Breast epithelium (tissue), 4 donors: ENCODE data around the gene TPD52L1. TPM values are rescaled to one million over a fixed set of nuclear protein-coding genes. Genes with fewer than 3 reads are reported as not detected.
"Not testable (repeated sequence)": the region's sequence is repeated elsewhere in the genome, so short reads cannot be mapped to it uniquely, and the experiment has no call there.

Experiments used
- DNase-seq, 2 donors: peaks; one replicate each; pipeline ENCODE4 v3.0.0-alpha.2; 2019; ENCODE audit warnings: low spot score in 2 of 2
- H3K27ac ChIP-seq, 2 donors: fragments of 200-600 bp; sonication (generic) in 1 of 2; one replicate each; pipeline ENCODE4 v1.5.1; 2016 to 2019; ENCODE audit warnings: mild to moderate bottlenecking in 1 of 2
- H3K27me3 ChIP-seq, 2 donors: fragments of 200-600 bp; sonication (generic) in 1 of 2; one replicate each; pipeline versions ENCODE4 v1.5.1 to v1.6.0; 2017 to 2019; ENCODE audit warnings: control low read depth in 1 of 2, mild to moderate bottlenecking in 1 of 2
- H3K36me3 ChIP-seq: fragments of 200-600 bp; one replicate; pipeline ENCODE4 v1.5.1; 2019
- H3K4me1 ChIP-seq, 2 donors: fragments of 200-600 bp; sonication (generic); one replicate each; pipeline ENCODE4 v1.5.1; 2016 to 2019; ENCODE audit warnings: control low read depth in 1 of 2
- H3K4me3 ChIP-seq, 3 donors: fragments of 200-600 bp; sonication (generic); 1 replicate in 2 of 3; 2 replicates in 1 of 3; pipeline ENCODE4 v1.5.1; 2016 to 2019; ENCODE audit warnings: mild to moderate bottlenecking in 3 of 3, moderate library complexity in 2 of 3
- H3K9me3 ChIP-seq, 2 donors: fragments of 200-600 bp; sonication (generic) in 1 of 2; one replicate each; pipeline ENCODE4 v1.5.1; 2016 to 2019; ENCODE audit warnings: control low read depth in 1 of 2
- POLR2A ChIP-seq: fragments of 450-650 bp; IDR thresholded peaks from one replicate; pipeline ENCODE4 v1.6.1; 2016; ENCODE audit warnings: antibody characterized with exemption, mild to moderate bottlenecking, moderate library complexity
- POLR2AphosphoS5 ChIP-seq, 3 donors: sonication (generic); formaldehyde crosslinking; IDR thresholded peaks; one replicate each; pipeline ENCODE4 v1.6.1; 2017; ENCODE audit warnings: antibody characterized with exemption in 3 of 3
- intact Hi-C: fragments of 100-400 bp; cut with DNase I; formaldehyde crosslinking; loops from one replicate; pipeline ENCODE4 v1.15.1; 2023; ENCODE audit warnings: low total_unique reads
- total RNA-seq, 3 donors: library from RNA; depleted of rRNA; stranded (reverse); fragments of >200 nt; gene quantifications; one replicate each; pipeline ENCODE4 v1.1.0, GENCODE V29; 2016
- TF ChIP-seq, protein P1 (sequence below), 3 donors: fragments of 450-650 bp; IDR thresholded peaks; one replicate each; pipeline ENCODE4 v1.5.1; 2016 to 2017; ENCODE audit warnings: antibody characterized with exemption in 3 of 3, mild to moderate bottlenecking in 3 of 3, moderate library complexity in 3 of 3

Gene TPD52L1
- total RNA-seq, 3 donors from 2014 or later = 27.2 to 266 (median 81.3) TPM

DNA sequence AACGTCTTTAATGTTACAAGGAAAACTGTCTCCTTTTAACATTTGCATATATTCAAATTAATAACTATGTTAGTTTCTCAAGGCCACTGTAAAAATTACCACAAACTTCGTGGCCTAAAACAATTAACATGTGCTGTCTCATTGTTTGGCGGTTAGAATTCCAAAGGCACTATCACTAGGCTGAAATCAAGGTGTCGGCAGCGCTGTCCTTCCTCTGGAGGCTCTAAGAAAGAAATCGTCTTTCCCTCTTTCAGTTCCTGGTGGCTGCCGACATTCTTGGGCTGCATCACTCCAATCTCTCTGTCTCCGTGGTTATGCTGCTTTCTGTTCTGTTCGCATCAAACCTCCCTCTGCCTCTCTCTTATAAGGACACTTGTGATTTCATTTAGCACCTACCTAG lies 4.2 kb downstream of the TPD52L1 start:
- H3K9me3 ChIP-seq = no peaks in the 10 kb centered on the region
- H3K4me3 ChIP-seq = no peak overlapping the region
- intact Hi-C loops = no loop called here
- H3K4me1 ChIP-seq = peaks cover 0 to 3% of the 10 kb centered on the region in 2 donors
- no peaks in the 10 kb centered on the region for H3K27me3 ChIP-seq
- H3K36me3 ChIP-seq = no peaks in the 10 kb centered on the region
- DNase-seq = no peak
- H3K27ac ChIP-seq = no peak overlapping the region
- TF ChIP-seq POLR2AphosphoS5 (IDR thresholded peaks at IDR 0.05) (no peak), POLR2A (no peak)
- TF ChIP-seq, protein P1, sequence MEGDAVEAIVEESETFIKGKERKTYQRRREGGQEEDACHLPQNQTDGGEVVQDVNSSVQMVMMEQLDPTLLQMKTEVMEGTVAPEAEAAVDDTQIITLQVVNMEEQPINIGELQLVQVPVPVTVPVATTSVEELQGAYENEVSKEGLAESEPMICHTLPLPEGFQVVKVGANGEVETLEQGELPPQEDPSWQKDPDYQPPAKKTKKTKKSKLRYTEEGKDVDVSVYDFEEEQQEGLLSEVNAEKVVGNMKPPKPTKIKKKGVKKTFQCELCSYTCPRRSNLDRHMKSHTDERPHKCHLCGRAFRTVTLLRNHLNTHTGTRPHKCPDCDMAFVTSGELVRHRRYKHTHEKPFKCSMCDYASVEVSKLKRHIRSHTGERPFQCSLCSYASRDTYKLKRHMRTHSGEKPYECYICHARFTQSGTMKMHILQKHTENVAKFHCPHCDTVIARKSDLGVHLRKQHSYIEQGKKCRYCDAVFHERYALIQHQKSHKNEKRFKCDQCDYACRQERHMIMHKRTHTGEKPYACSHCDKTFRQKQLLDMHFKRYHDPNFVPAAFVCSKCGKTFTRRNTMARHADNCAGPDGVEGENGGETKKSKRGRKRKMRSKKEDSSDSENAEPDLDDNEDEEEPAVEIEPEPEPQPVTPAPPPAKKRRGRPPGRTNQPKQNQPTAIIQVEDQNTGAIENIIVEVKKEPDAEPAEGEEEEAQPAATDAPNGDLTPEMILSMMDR (IDR thresholded peaks at IDR 0.05) = no peak

DNA sequence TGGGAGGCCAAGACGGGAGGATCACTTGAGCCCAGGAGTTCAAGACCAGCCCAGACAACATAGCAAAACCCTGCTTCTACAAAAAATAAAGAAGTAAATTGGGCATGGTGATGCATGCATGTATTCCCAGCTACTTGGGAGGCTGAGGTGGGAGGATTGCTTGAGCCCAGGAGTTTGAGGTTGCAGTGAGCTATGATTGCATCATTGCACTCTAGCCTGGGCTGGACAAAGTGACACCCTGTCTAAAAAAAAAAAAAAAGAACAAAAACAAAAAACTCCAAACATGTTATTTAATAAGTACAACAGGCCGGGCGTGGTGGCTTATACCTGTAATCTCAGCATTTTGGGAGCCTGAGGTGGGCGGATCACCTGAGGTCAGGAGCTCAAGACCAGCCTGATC lies 9.8 kb downstream of the TPD52L1 start:
- H3K27ac ChIP-seq, intact Hi-C loops, H3K4me1 ChIP-seq, DNase-seq, H3K4me3 ChIP-seq, H3K27me3 ChIP-seq, H3K36me3 ChIP-seq, H3K9me3 ChIP-seq: not testable (repeated sequence)

DNA sequence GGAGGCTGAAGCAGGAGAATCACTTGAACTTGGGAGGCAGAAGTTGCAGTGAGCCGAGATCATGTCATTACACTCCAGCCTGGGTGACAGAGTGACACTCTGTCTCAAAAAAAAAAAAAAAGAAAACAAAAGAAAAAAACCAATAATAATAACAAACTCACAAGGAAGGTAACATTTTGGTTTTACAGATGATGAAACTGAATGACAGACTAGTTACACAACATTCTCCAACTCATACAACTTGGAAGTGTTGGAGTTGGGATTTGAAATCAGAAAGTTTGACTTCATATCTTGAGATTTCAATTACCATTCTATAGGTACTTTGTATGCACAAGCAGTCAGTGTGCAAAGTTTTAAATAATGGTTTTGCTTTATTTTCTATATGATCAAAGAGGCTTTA lies 10.2 kb downstream of the TPD52L1 start:
- DNase-seq = no peak
- intact Hi-C loops = no loop called here
- H3K36me3 ChIP-seq = no peaks in the 10 kb centered on the region
- H3K27ac ChIP-seq = no peak overlapping the region
- TF ChIP-seq POLR2A (no peak), POLR2AphosphoS5 (IDR thresholded peaks at IDR 0.05) (no peak)
- TF ChIP-seq, protein P1 (IDR thresholded peaks at IDR 0.05) = no peak
- H3K9me3 ChIP-seq = no peaks in the 10 kb centered on the region
- H3K27me3 ChIP-seq = no peaks in the 10 kb centered on the region
- H3K4me3 ChIP-seq = no peak overlapping the region
- H3K4me1 ChIP-seq = no peaks in the 10 kb centered on the region

DNA sequence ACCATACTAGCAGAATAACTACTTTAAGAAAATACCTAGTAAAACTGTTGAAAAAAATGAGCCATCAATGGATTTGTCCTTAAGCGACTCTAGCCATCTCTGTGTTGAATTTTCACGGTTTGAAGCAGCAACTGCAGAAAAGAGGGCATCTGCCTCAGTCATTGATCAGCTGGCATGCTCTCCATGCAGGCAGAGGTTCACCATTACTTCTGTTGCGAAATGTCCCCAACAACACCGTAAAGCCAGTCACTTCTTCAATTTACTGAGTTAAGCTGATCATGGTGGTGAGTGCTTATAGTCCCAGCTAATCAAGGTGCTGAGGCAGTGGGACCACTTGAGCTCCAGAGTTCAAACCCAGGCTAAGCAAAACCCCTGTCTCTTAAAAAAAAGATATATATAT lies 11.1 kb downstream of the TPD52L1 start:
- intact Hi-C loops = no loop called here
- Histone ChIP-seq H3K27ac (no peak overlapping the region), H3K36me3 (no peaks in the 10 kb centered on the region), H3K9me3 (no peaks in the 10 kb centered on the region), H3K4me3 (no peak overlapping the region), H3K27me3 (no peaks in the 10 kb centered on the region), H3K4me1 (no peaks in the 10 kb centered on the region)
- no peak for TF ChIP-seq POLR2AphosphoS5 (IDR thresholded peaks at IDR 0.05)
- no peak for TF ChIP-seq POLR2A
- TF ChIP-seq, protein P1 (IDR thresholded peaks at IDR 0.05) = no peak
- no peak for DNase-seq

DNA sequence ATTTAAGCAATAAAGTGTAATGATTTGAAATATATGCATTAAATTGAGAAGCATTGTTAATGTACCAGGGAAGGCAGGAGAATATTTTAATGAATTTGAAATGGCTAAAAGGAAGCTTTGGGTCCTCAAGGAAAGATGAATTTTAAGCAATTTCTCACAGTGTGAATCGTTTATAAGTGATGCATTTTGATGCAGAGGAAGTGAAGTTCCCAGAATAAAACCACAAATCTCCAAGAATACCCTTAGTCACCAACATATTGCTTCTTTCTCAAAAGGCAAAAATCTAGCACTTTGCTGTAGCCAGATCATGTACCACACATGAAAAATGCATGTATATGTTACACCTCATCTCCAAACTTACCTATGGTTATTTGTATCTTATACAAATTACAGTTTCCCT lies 11.7 kb downstream of the TPD52L1 start:
- no peak overlapping the region for H3K4me3 ChIP-seq
- TF ChIP-seq POLR2AphosphoS5 (IDR thresholded peaks at IDR 0.05) = no peak
- TF ChIP-seq POLR2A = no peak
- H3K27me3 ChIP-seq = no peaks in the 10 kb centered on the region
- H3K27ac ChIP-seq = no peak overlapping the region
- DNase-seq = no peak
- H3K36me3 ChIP-seq = no peaks in the 10 kb centered on the region
- intact Hi-C loops = no loop called here
- no peaks in the 10 kb centered on the region for H3K9me3 ChIP-seq
- no peaks in the 10 kb centered on the region for H3K4me1 ChIP-seq

DNA sequence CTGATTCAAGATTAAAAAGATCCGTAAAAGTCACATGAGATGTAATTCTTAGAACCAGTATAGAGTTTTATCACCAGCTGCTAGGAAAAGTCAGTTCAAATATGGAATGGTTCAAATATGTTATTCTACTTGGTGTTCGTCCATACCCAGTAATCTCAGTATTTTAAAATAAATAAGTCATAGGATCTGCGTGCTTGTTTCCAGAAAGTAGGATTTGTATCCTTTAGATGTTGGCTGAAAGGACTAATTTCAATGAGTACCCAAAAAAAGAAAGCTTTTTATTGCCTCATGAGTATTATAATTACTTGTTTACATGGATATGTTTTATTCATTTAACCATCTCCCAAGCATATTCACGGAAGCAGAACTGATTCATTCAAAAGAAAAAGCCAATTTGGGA lies 12.2 kb downstream of the TPD52L1 start:
- intact Hi-C loops = no loop called here
- H3K27me3 ChIP-seq = no peaks in the 10 kb centered on the region
- H3K9me3 ChIP-seq = no peaks in the 10 kb centered on the region
- H3K4me3 ChIP-seq = no peak overlapping the region
- no peak overlapping the region for H3K27ac ChIP-seq
- H3K36me3 ChIP-seq = no peaks in the 10 kb centered on the region
- no peak for DNase-seq
- no peaks in the 10 kb centered on the region for H3K4me1 ChIP-seq
- no peak for TF ChIP-seq POLR2A
- TF ChIP-seq, protein P1 (IDR thresholded peaks at IDR 0.05) = no peak
- TF ChIP-seq POLR2AphosphoS5 (IDR thresholded peaks at IDR 0.05) = no peak
